ENCODE measurements around the gene DNAAF3.

DNA sequence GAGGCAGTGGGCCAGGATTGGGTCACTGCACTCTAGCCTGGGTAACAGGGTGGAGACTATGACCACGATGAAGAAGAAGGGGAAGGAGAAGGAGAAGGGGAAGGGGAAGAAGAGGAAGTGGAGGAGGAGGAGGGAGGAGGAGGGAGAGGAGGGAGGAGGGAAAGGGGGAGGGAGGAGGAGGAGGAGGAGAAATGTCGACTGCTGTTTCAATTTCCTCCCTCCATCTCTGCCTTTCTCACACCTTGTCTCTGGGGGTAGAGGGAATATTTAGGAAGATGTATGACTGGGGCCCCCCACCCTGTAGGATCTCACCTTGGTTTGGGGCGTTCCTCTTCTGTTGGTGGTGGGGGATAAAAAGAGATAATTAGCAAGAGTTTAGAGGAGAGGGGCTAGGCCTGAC, 21.2 kb downstream of the DNAAF3 start:
- TF ChIP-seq, protein P1, sequence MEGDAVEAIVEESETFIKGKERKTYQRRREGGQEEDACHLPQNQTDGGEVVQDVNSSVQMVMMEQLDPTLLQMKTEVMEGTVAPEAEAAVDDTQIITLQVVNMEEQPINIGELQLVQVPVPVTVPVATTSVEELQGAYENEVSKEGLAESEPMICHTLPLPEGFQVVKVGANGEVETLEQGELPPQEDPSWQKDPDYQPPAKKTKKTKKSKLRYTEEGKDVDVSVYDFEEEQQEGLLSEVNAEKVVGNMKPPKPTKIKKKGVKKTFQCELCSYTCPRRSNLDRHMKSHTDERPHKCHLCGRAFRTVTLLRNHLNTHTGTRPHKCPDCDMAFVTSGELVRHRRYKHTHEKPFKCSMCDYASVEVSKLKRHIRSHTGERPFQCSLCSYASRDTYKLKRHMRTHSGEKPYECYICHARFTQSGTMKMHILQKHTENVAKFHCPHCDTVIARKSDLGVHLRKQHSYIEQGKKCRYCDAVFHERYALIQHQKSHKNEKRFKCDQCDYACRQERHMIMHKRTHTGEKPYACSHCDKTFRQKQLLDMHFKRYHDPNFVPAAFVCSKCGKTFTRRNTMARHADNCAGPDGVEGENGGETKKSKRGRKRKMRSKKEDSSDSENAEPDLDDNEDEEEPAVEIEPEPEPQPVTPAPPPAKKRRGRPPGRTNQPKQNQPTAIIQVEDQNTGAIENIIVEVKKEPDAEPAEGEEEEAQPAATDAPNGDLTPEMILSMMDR (IDR thresholded peaks at IDR 0.05) = no peak
- no peak for TF ChIP-seq POLR2AphosphoS5 (IDR thresholded peaks at IDR 0.05)

Measured in prostate gland (tissue), 2 donors.